T-helper 9 cell (primary cell): ENCODE measurements around the gene TMEM255B.

Experiments used
- DNase-seq: peaks from one replicate; pipeline ENCODE4 v3.0.0-alpha.2; 2020

The TMEM255B gene

DNA sequence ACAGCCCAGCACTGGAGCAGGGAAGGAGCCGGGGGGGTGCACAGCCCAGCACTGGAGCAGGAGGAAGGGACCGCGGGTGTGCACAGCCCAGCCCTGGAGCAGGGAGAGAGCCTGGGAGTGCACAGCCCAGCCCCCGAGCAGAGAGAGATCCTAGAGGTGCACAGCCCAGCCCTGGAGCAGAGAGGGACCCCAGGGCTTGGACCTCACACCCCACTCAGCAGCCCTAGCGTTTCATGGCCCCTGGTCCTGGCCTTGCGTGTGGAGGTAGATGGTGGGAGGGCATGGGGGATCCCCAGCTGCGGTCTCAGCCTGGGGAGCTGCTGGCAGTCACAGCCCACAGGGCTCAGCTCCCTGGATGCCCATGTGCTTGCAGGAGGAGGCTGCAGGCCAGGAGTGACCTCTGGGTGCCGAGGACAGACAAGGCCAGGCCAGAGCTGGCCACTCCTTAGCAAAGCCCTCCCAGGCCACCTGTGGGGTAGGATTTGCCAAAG lies 79.7 kb downstream of the TMEM255B start:
- DNase-seq: no peak

DNA sequence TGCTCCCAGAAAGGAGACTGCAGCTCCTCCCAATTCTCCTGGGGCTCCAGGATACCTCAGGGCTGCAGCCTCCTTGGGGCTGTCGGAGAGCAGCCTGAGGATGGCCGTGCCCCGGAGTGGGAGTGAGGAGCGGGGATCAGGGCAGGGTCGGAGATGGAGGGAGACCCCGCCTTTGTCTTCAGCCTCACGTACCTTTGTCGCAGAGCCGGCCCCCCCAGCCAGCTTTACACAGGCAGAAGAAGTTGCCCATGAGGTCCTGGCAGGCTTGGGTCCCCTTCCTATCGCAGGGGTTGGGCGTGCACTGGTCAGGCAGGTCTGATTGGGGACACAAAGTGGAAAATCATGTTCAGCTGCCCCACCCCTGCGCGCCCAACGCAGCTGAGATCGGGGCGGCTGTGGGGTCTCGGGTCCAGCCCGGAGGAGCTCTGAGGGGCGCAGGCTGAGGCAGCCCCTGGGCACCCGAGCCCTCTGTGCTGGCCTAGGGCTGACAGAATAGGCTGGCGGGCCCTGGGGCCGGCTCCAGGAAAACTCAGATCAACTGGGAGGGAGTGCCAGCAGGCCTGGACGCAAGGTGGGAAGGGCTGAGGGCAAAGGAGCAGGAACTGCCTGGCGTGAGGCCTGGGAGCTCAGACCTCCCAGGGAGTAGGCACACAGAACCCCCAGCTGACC lies 80.6 kb downstream of the TMEM255B start:
- DNase-seq: no peak

DNA sequence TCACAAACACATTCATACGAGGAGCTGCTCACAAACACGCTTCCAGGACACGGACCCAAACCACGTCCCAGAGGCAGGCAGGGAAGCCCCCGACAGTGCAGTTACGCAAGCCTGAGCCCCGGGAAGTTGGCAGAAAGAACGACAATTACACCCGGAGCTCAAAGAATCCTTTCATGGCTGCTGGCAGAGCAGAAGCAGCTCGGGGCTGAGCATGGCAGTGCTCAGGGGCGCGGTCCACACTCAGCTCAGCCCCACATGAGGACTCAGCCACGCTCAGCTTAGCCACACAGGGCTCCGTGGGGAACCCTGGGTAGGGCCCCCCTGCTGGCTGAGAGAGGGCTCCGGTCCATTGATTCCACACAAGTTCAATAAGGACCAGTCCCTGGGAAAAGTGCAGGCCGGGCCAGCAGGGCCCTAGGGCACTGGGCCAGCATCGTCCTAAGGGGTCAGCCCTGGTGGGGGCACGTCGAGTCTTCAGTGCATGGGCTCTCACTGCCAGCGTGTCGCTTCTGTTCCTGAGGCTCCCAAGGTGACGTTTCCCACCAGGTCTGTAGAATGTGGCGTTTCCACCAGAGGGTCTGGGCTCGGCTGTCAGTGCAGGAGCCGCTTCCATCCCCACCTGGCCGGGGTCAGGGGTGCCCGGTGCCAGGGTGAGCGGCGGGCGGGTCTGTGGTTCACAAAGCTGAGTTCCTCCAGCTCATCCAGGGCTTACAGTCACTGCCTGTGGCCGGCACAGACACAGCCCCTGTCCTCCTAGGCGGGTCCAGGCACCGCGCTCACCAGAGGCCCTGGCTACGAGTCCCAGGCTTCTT lies 81.7 kb downstream of the TMEM255B start:
- no peak for DNase-seq

DNA sequence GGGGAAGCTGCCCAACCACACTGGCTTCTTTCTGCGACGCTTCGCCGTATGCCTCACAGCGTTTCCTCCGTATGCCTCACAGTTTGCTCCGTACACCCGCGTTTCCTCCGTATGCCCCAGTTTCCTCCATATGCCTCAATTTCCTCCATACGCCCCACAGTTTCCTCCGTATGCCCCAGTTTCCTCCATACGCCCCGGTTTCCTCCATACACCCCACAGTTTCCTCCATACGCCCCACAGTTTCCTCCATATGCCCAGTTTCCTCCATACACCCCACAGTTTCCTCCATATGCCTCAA lies 82.3 kb downstream of the TMEM255B start:
- no peak for DNase-seq

DNA sequence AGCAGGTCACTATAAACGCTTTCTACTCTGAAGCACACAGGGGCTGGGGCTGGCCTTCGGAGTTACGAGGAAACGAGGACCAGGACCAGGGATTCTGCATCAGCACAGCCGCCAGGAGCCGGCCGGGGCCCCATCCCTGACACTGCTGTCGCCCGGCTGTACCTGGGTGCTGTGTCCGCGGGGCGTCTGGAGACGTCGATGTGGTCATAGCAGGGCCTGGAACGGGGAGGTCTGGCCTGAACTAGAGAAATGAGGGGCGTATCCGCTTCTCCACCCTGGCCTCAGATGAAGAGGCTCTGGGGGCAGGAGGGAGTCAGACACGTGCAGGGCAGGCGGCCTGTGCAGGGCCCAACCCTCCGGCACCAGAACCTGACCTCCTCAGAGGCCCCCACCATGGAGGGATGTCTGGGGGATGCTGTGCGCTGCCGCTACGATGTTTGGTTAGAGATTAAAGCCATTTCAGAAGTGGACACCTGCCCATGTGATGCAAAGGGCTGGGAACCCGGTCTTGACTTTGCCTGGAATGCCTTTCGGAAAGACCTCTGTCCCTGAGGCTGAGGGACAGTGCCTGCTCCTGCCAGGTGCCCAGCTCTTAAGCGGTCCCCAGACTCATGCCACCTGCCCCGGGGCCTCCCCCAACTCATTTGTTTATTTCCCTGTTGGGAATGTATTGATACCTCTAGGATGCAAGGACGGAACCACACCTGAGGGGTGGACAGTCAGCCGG lies 83.5 kb downstream of the TMEM255B start:
- DNase-seq: no peak

DNA sequence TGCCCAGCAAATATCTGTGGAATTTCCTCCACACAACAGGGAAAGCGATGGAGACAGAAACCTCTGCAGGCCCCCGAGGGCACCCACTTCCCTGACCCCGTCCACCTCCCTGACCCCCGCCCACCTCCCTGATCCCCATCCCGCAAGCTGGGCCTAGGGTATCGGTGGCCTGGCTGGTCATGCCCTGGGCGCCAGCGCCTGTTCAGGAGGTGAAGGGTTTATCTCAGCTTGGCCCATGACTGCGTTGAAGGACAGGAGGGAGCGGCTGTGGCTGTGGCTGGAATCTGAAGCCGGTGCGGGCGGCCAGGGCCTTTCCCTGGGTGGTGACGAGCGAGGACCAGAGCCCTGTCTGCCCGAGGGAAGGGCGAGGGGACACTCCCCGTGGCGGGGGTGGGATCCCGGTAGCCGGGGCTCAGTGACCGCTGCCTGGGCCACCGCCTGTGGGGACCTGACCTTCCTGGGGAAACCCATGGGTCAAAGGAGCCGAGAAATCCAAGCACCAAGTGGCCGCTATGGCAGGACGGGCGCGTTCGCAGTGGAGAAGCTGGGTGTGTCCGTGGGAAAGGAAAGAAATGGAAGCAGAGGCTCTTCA lies 84.1 kb downstream of the TMEM255B start:
- DNase-seq: no peak

DNA sequence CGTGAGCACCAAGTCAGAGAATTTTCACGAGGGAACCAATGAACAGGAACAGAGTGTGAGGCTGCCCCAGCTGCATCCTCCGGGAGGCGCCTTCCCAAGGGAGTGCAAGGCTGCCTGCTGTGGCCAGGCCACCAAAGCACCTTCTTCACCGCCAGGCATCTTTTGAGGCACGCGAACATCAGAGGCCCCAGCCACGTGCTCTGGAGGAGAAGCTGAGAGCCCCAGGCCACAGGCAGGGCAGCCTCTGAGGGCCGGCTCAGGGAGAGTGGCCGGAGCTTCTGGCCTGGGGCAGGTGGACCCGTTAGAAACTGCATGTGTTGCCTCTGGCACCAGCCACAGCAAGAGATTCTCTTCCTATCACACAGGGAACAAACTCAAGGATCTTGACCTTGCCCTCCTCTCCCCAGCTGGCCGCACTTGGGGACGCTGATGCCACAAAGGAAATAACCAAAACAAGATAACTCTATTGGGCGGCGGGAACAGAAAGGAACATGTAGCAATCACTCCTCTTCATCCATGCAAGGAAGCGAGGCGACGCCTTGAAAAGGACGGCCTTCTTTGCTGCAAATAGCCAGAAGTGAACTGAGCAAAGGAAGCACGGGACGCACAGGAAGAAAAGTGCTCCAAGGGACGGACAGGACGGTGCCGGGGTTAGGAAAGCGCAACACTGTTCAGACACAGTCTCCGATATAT lies 85.0 kb downstream of the TMEM255B start:
- DNase-seq: no peak

DNA sequence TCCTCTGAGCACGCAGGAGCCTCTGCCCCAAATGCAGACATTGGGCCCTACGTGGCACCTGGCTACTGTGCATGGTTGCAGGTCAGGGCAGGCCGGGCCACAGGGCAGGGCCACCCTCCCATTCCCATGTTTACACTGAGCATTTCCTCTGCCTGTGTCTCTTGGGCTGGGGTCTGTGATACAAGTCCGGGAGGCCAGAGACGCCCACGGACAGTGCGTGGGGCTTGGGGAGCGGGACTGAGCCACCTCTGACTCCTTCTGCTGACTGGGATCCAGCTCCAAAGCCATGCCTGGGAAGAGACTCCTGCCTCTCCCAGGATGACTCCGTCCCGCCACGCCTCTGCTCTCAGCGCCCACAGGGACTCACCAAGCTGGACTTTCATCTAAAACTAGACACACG lies 86.0 kb downstream of the TMEM255B start:
- DNase-seq: no peak

DNA sequence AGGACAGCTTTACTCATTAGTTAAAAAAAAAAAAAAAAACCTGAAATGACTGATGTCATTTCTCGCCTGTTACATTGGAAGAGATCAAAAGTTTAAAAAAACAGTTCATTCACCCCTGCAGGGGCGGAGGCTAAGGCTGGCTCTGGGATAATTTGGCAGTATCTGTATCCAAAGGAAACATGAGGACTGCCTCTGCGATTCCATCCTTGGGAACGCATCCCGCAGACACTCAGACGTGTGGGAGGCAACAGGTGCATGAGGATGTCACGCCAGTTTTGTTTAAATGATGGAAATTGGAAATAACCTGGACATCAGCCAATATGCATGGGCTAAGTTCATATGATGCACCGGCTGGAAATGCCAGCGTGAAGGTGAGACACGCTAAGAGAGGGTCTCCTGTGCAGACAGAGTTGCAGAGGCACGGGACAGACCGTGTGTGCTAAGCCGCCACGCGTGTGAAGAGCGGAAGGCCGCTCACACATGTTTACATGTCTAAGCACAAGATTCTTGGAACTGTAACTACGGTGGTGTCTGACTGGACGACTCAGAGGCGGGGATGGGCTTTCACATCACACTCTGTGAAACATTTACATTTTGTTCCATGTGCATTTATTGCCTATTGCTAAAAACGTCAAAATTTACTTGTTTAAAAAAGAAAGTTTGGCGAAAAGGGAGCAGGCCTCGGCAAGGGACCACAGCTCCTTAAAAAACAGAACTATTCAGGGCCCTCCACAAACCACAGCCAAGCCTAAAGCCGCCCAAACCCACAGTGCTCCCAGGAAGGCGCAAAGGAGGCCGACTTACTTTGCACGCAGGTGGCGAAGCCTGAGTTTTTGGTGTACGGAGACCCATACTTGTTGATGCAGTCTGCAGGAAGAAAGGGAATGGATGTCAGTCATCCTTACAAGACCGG lies 87.0 kb downstream of the TMEM255B start:
- DNase-seq: no peak

DNA sequence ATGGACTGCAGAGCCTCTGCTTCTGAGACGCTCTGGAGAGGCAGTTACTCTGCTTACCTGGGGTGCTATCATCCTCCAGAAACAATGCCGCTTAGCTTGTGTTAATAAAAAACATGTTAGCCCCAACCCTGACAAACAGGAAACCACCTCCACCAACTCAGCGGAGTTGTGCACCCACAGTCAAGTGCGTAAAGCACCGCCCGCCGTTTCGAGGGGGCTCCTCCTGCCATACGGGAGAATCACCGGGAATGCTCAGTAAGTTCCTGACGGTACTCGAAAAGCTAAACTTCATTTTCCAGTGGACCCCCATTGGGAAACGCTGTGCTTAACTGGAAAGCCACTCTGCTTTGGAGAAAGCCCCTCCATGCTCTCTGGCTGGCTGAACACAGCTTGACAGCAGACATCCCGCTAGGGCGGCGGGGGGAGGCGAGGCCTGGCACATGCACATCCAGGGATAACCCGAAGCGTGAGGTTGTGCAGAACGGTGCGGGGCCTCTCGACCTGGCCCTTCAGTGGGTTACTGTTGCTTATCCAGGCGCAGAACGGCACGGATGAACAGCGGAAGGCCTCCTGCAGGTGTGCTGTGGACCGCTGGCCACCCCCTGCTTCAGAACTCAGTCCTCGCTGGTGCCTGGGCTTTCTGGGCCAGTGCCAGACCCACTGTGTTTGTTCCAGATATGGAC lies 87.8 kb downstream of the TMEM255B start:
- DNase-seq: no peak

DNA sequence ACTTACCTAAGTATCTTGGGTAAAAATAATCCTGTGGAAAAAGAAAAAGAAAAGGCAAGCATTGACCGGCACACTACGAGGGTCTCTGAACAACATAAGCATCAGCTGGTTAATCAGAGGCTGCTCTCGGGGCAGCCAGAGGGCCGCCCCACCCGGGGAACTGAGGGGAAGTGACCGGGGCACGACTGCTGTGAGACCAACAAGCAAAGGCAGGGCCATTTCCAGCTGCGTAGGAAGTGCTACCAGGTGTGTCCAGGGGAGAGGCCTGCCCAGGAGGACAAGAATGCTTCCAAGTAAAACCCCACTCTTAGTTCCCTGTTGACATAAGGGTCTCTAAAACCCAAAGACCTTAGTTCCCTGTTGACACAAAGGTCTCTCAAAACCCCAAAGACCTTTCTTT lies 89.0 kb downstream of the TMEM255B start:
- no peak for DNase-seq

DNA sequence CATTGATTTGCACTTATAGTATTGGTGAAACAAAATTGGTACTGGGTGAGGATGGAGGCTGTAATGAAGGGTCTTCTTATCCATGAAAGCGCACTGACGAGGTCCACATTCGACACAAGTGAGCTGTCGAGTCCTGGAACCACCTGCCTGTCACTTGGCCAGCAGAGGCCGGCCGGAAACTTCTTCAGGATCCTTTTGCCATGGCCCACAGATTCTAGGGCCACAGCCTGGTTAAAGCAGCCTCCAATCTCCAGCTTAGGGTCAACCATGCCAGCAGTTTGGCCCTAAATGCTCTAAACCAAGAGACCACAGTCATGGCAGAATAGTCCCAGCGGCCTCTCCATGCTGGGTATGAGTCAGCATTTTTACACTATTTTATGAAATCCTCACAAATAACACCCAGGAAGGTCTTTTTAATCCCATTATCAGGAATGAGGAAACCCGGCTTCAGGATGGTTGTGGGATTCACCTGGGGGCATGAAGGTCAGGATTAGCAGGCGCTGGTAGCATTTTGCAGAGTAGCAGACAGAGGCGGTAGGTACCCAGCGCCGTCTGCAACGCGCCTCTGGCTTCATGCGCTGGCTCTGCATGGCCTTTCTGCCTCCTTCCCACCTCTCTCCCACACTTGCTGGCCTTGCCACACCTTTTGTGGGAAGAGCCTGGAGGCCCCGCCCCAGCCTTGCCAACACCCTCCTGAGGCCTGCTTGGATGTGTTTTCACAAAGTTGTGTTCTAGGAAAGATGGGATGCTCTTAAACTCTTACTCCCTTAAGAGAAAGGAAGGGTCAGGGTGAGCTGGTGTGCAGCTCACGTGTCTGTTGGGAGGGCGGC lies 89.6 kb downstream of the TMEM255B start:
- DNase-seq: no peak

DNA sequence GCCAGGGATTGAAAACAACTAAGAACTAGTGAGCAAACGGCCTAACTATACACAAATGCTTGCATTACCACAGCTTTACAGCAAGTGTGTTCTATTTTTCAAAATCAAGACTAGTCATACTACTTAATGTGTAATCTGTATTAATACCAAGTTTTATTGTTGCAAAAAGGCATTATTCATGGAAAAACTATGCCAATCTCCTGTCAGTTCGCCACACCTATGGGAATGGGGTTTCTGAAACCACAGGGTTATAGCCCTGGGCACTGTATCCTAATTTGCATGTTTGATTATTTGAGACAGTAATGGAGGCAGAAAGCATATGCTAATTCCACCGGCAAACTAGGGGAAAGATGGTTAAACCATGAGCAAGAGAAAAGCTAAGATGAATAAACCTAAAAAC lies 90.5 kb downstream of the TMEM255B start:
- no peak for DNase-seq

DNA sequence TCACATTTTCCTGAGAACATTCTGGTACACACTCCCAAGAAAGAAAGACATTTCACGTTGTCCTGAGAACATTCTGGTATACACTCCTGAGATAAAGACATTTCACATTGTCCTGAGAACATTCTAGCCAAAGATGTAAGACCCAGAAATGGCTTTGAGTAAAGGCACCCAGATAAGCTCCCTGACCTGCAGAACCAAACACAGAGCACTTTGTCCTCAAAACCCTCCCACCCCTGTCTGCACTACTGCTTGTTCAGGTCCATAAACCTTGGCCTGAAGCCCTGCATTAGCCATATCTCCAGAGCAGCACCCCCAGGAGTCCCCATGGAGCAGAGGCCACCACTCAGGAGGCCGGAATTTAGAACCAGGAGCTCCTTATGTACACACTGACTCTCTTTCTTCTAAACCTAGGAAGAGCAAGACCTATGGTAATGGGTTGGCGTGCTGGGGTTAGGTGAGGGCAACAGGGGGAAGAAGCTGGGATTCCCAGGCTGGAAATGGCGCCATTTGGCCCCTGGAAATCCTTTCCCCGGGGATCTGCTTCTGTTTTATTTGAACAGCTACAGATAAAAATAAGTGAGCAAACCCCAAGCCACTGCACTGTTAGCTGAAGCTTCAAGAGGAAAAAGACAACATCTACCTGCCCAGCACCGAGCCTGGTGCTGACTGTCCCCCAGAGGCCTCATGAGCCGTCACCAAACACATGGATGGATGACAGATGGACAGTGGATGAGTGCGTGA lies 91.1 kb downstream of the TMEM255B start:
- DNase-seq: no peak

DNA sequence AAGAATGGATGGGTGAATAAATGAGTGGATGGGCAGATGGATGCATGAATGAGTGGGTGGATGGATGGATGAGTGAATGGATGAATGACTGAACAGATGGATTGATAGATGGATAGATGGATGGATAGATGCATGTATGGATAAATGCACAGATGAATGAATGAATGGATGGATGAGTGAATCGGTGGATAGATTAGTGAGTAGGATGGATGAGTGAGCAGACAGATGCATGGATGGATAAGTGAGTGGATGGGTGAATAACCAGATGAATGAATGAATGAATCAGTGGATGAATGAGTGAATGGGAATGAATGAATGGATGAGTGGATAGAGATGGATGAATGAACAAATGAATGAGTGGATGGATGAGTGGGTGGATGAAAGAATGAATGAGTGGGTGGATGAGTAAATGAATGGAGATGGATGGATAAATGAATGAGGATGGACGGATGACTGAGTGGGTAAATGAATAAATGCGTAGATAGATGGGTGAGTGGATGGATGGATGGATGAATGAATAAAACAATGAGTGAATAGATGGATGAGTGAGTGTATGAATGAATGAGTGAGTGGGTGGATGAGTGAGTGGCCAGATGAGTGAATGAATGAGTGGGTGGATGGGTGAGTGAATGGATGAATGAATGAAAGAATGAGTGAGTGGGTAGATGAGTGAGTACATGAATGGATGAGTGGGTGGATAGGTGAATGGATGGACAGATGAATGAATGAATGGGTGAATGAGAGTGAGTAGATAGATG lies 91.9 kb downstream of the TMEM255B start:
- DNase-seq: no peak

DNA sequence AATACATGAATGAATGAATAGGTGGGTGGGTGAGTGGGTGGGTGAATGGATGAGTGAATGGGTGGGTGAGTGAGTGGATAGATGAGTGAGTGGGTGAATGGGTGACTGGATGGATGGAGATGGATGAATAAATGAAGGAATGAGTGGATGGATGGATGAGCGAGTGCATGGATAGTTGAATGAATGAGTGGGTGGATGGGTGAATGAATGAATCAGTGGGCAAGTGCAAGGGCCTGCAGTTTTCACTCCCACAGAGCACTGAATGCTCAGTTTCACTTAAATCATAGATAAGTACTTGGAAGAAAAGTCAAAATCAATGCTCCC lies 92.4 kb downstream of the TMEM255B start:
- DNase-seq: no peak

DNA sequence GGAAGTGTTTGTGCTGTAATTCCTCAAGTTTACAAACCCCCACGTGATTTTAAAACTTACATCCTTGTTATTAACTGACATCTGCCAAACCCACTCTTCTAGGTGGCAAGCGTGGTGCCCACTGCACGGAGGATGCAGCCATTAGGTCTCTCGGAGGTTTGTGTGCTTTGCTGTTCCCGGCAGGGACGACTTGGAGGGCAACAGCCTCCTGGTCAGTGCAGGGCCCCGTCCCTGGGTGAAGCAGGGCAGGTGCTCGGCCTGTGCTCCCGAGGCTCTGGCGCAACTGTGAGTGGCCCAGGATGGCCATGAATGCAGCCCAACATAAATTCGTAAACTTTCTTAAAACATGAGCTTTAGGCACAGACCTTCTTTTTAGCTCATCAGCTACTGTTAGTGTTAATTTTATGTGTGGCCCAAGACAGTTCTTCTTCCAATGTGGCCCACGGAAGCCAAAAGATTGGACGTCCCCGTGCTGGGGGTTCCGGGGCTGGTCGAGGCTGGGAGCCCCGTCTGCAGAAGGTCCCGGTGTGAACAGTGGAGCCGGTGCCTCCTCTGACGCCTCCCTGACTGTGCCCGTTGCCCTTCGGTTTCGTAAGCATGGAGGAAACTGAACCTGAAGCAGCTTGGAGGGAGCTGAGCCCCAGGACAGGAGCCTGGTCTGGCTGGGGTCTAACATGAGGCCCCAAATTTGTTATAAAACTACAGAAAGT lies 93.0 kb downstream of the TMEM255B start:
- no peak for DNase-seq
